K562 (cell line): Measurements from ENCODE around the gene HLTF. TPM values are rescaled to one million over a fixed set of nuclear protein-coding genes. Genes with fewer than 3 reads are reported as not detected.

Experiments
- NCOA2 ChIP-seq, 2 experiments: fragments of 450-650 bp; IDR thresholded peaks; 2 replicates each; pipeline ENCODE4 v1.6.1; 2018; ENCODE audit warnings: mild to moderate bottlenecking in 2 of 2, moderate library complexity in 1 of 2; ENCODE audit not compliant: partially characterized antibody in 2 of 2
- polyA plus RNA-seq, 8 experiments: library from polyadenylated mRNA; depleted of rRNA in 4 of 8; stranded (reverse) in 5 of 8; unstranded in 3 of 8; fragments of >200 nt; fragmentation: Nextera tagmentation in 2 of 8; fragmentation: Illumina TruSeq in 1 of 8; extraction: Ambion mirVana in 2 of 8; extraction: Trizol in 1 of 8; gene quantifications; 2 replicates each; pipeline versions ENCODE4 v1.2.1 to v1.2.3, GENCODE V29; 2011 to 2014; ENCODE audit warnings: inconsistent platforms in 1 of 8, missing spikeins in 1 of 8
- total RNA-seq, 7 experiments: library from RNA; depleted of rRNA in 6 of 7; stranded (reverse); fragments of >200 nt in 6 of 7; fragmentation: Illumina TruSeq in 2 of 7; extraction: Trizol in 2 of 7; gene quantifications; 2 replicates each; pipeline versions ENCODE4 v1.2.1 to v1.2.3, GENCODE V29; 2011 to 2021; ENCODE audit warnings: low replicate concordance in 1 of 7
- TF ChIP-seq, protein P1 (sequence below): fragments of 450-650 bp; IDR thresholded peaks from 2 replicates; pipeline ENCODE4 v1.6.1; 2017; ENCODE audit warnings: antibody characterized with exemption, mild to moderate bottlenecking
- TF ChIP-seq, protein P2 (sequence below): fragments of 450-650 bp; IDR thresholded peaks from 2 replicates; pipeline ENCODE4 v1.6.1; 2016; ENCODE audit warnings: low read depth, mild to moderate bottlenecking, moderate library complexity
- TF ChIP-seq, protein P3 (sequence below): fragments of 450-650 bp; formaldehyde crosslinking; IDR thresholded peaks from 2 replicates; pipeline ENCODE4 v1.4.0; 2022; ENCODE audit warnings: missing genetic modification characterization

Gene HLTF
- total and polyA plus RNA-seq, 9 of the 15 experiments (the other 6 are each of a cell fraction or from before 2014, with no cell fraction given): 35.1 to 82.4 (median 50.4) TPM

DNA sequence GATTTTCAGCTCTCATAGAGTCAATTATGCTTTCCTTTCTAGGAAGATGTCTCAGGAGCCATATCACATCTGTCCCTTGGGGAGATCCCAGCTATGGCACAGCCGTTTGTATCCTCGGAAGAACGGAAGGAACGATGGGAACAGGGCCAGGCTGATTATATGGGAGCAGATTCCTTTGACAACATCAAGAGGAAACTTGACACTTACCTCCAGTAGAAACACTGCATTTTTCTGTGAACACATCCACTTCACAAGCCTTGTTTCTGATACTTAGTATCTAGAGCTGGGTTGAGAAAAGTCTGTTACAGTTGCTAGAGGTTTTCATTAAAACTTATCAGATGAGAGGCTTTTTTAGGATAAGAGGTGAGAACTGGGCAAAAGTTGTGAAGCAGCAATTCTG, 59.6 kb downstream of the HLTF start (continued):
- TF ChIP-seq, protein P1, sequence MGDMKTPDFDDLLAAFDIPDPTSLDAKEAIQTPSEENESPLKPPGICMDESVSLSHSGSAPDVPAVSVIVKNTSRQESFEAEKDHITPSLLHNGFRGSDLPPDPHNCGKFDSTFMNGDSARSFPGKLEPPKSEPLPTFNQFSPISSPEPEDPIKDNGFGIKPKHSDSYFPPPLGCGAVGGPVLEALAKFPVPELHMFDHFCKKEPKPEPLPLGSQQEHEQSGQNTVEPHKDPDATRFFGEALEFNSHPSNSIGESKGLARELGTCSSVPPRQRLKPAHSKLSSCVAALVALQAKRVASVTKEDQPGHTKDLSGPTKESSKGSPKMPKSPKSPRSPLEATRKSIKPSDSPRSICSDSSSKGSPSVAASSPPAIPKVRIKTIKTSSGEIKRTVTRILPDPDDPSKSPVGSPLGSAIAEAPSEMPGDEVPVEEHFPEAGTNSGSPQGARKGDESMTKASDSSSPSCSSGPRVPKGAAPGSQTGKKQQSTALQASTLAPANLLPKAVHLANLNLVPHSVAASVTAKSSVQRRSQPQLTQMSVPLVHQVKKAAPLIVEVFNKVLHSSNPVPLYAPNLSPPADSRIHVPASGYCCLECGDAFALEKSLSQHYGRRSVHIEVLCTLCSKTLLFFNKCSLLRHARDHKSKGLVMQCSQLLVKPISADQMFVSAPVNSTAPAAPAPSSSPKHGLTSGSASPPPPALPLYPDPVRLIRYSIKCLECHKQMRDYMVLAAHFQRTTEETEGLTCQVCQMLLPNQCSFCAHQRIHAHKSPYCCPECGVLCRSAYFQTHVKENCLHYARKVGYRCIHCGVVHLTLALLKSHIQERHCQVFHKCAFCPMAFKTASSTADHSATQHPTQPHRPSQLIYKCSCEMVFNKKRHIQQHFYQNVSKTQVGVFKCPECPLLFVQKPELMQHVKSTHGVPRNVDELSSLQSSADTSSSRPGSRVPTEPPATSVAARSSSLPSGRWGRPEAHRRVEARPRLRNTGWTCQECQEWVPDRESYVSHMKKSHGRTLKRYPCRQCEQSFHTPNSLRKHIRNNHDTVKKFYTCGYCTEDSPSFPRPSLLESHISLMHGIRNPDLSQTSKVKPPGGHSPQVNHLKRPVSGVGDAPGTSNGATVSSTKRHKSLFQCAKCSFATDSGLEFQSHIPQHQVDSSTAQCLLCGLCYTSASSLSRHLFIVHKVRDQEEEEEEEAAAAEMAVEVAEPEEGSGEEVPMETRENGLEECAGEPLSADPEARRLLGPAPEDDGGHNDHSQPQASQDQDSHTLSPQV: no peak
- TF ChIP-seq NCOA2 (IDR thresholded peaks at IDR 0.05; ENCODE audit: partially characterized antibody in 2 of 2): no peak
- TF ChIP-seq, protein P2, sequence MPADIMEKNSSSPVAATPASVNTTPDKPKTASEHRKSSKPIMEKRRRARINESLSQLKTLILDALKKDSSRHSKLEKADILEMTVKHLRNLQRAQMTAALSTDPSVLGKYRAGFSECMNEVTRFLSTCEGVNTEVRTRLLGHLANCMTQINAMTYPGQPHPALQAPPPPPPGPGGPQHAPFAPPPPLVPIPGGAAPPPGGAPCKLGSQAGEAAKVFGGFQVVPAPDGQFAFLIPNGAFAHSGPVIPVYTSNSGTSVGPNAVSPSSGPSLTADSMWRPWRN: no peak
- TF ChIP-seq, protein P3, sequence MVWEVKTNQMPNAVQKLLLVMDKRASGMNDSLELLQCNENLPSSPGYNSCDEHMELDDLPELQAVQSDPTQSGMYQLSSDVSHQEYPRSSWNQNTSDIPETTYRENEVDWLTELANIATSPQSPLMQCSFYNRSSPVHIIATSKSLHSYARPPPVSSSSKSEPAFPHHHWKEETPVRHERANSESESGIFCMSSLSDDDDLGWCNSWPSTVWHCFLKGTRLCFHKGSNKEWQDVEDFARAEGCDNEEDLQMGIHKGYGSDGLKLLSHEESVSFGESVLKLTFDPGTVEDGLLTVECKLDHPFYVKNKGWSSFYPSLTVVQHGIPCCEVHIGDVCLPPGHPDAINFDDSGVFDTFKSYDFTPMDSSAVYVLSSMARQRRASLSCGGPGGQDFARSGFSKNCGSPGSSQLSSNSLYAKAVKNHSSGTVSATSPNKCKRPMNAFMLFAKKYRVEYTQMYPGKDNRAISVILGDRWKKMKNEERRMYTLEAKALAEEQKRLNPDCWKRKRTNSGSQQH: no peak
